Forelimb muscle (tissue), 1 donor: ENCODE data around the gene IL12RB2. TPM values are rescaled to one million over a fixed set of nuclear protein-coding genes. Genes with fewer than 3 reads are reported as not detected.
"Not testable (repeated sequence)": the region's sequence is repeated elsewhere in the genome, so short reads cannot be mapped to it uniquely, and the experiment has no call there.

ENCODE experiments used
- DNase-seq: peaks from one replicate; pipeline ENCODE4 v3.0.0-alpha.2; 2013; ENCODE audit warnings: low read depth
- polyA plus RNA-seq: library from polyadenylated mRNA; unstranded; fragments of 120-200 nt; gene quantifications from one replicate; pipeline ENCODE4 v1.2.1, GENCODE V29; 2013; ENCODE audit not compliant: insufficient read length

IL12RB2 gene
- polyA plus RNA-seq, 1 donor = 1.0 TPM

DNA sequence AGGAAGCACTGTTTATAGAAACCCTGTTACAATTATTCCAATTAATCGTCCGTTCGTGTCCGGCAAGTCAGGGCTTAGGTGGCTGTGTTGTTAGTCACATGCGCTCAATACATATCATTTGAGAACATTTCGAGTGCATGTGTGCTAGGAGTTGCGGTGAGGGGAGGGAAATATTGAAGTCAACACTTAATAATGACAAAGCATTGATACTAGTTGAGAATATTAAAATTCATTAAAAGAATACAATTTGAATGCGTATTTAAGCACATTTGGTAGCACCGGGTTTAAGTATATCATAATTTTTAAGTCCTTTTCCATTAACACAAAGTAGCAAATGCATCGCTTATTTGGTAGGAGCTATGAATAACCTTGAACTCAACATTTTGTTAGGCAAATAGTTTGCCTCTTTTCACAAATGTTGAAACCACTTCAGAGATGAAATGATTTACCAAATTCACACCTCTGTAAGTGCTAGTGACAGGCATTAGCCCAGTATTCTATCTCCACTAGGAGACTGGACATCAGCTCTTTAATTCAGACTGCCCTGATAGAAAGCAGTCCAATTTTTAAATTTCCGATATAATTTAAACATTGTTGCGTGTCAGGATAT lies 123.6 kb downstream of the IL12RB2 start:
- DNase-seq = no peak

DNA sequence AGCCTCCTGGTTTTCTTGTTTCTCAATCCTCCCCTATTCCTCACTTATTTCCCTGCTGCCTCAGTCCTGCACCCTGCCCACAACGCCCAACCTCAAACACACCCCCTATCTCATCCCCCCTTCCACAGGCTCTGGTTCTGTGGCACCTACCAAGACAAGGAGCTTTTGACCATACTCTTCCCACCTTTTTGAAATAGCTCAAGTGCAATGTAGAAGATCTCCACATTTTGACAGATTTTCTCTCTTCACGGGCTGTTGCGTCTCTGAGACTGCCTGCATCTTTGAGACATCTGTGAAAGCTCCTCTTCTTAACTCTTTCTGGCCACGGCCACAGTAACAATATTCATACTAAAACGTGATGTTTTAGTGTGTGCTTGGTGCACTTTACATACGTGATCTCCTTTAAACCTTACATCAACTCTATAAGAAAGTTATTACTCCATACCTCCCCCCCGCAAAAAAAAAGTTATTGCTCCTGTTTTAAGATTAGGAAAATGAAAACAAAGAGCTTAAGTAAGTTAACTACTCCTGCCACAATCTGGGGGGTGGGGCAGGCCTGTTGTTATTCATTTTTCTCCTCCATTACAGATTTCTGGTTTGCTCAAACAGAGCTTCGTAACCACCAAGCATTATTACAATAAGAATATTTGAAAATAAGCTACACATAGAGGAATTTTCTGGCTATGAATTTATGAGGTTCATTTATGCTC lies 124.4 kb downstream of the IL12RB2 start:
- DNase-seq = no peak

DNA sequence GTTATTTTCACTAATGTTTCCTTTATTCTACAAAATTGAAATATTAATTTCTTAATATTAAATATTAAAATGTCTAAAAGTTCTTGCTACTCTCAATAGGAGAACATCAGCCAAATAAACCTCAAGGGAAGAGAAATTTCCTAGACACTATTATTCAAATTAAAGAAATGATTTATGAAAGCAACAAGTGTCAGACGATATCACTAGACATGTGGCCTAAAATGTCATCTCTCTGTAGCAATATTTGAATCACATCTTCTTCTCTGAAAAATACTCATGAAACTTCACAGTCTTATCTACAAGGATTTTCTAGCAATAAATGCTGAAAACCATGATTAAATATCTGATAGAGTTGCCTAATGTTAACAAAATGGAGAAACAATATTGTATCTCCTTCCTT lies 125.1 kb downstream of the IL12RB2 start:
- no peak for DNase-seq

DNA sequence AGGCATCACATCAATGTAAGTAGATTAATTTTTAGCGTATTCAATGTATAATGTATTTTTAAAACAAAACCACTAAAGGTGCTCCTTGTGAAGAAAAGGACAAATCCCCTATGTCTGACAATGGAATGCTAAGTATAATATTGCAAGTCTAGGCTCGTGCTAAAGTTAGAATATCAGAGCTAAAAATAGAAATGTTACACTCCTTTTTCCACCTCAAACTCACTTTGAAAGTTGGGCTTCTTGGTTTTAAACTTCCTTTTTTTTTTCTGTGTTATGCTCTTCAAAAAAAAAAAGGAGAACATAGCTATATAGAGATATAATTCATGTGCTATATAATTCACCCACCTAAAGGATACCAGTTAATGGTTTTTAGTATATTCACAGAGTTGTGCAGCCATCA lies 126.2 kb downstream of the IL12RB2 start:
- no peak for DNase-seq

DNA sequence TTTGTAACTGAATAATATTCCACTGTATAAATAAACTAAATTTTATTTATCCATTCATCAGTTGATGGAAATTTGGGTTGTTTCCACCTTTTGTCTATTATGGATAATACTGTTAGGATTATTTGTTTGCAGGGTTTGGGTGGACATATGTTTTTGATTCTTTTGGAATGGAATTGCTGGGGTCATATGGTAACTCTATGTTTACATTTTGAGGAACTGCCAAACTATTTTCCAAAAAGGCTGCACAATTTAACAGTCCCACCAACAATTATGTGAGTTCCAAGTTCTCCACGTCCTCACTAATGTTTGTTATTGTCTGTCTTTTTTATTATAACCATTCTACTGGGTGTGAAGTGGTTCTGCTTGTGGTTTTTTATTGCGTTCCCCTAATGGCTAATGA lies 126.8 kb downstream of the IL12RB2 start:
- no peak for DNase-seq

DNA sequence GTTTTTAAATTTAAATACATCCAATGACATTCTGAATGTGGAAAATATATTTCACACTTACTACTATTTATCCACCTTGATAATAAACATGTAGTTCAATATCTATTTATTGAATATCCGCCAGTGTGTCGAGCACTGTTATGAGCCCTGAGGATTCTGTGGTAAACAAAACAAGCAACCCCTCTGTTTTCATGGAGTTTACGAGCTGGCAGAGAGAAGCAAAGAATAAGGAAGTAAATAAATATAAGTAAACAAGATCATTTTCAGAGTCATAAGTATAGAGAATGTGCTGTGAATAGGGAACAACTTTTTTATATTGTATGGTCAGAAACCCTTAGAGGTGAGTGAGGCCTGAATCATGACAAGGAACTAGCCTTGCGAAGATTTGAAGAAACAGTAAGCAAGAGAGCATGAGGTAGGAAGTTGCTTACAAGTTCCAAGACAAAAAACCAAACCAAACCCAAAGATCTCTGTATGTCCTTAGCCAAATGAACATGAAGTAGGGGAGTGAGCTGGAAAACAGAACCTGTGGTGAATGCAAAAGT lies 128.9 kb downstream of the IL12RB2 start:
- DNase-seq = no peak

DNA sequence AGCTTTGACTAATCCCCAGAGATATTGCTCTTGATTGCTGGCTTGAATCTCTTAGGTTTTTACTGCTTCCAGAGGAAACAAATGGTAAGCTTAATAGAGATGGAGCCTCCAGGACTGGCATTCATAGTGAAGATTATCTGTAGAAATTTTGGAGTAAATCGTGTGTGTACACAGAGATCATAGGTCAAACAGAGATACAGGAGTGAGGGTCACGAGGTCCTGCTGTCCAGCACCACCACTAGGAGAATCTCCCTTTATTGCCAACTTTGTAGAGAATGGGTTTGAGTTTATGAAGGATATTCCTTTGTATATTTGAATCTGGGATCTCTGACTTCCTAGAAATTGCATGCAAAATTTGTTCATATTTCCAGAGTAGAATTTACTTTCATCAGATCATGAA lies 130.3 kb downstream of the IL12RB2 start:
- DNase-seq = no peak

DNA sequence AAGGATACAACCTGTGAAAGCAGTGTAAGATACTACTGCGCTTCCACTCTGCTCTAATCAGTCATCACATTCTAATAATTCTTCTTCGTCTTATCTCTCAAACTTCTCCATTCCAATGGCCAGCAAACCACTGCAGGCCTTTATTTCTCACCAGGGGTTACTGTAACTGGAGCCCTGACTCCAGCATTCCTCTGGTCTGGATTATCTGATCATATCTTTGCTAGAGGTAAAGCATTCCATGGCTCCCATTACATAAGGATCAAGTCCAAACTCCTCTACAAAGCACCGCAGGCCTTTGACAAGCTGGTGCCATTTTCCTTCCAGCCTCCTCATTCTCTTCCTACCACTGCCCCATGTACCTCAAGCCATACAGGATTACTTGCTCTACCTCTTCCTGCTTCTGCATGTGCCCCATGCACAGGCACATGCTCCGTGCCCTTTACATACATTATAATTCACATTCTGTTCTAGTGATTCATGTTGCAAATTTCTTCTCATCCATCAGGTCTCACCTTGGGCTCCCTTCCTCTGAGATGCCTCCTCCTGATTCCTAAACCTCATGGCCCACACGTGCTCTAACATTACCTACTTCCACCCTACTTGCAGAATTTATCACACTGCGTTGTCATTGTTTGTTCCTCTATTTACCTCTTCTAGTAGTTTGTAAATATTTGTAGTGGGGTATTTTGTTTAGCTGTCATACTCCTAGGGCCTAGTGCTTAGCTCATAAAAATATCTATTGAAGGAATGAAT lies 131.8 kb downstream of the IL12RB2 start:
- DNase-seq = no peak

DNA sequence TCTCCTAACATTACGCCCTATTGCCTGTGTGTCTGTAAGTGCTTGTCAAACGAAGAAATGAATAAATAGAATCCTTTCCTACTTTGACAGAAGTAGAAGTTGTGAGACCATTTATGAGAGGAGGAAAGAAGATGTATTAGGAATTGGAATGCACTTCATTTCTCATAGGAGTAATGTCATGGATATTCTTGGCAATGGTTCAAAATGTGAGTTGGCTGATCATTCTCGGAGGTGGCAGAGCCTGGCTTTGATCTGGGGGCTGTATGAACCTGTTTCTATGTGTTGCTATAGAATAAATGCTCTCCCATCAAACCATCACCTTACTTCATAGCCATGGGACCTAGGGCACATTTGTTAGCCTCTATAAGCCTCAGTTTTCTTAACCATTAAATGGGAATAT lies 132.7 kb downstream of the IL12RB2 start:
- DNase-seq = no peak

DNA sequence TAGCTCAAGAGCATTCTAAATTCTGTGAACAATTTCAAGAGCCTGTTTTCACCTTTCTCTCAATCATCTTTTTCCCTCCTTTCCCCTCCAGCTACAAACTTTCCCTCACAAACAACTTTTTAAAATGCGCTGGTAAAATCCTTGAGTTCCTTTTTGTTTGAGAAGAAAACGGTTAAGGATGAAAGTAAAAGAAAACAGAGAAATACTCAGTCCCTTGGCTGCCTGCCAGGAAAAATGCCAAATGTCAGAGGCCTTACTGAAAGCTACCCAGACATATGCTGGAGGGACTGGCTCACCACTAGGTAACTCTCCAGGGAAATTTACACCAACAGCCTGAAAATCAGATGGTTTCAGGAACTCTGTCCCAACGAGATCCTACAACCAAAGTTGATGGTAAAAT lies 133.5 kb downstream of the IL12RB2 start:
- no peak for DNase-seq

DNA sequence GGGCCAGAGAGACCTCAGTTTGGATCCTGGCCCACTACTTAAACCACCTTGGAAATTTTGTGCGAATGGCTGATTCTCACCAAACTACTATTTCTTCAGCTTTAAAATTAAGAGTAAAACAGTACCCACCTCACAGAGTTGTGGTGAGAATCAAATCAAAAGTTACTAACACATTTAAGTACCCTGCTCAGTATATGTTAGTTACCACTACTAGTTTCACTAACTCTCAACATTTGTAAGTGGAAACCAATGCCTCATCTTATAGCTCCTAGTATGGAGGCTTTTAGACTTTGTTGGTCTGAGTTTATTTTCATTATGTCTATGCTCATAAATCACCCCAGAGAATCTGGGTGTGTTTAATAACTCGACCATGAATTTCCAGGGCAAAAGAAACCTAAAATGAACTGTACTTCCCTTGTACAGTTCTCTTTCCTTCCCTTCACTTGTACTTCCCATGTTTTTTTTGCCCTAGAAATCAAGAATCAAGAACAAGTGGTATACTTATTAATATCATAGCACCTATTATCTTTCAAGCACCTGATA lies 134.1 kb downstream of the IL12RB2 start:
- no peak for DNase-seq

DNA sequence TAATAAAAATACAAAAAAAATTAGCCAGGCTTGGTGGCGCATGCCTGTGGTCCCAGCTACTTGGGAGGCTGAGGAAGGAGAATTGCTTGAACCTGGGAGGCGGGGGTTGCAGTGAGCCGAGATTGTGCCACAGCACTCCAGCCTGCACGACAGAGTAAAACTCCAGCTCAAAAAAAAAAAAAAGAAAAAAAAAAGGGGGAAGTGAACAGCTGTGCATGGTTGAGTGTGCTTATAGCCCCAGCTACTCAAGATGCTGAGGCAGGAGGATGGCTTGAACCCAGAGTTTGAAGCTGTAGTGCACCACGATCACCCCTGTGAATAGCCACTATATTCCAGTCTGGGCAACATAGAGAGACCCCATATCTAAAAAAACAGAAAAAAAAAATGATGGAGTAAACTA lies 138.3 kb downstream of the IL12RB2 start:
- DNase-seq = not testable (repeated sequence)

Other genes with a start within 250 kb of the IL12RB2 start
- not detected for gene C1orf141, start 172.9 kb upstream of the IL12RB2 start, polyA plus RNA-seq
- gene IL23R, start 141.4 kb upstream of the IL12RB2 start, polyA plus RNA-seq = not detected
- 441 TPM for gene SERBP1, start 122.5 kb downstream of the IL12RB2 start, polyA plus RNA-seq